Measurements from ENCODE around the gene FZD4. TPM values are rescaled to one million over a fixed set of nuclear protein-coding genes. Genes with fewer than 3 reads are reported as not detected.
A peak's percentile ranks its signal among the peaks of the same experiment; 100 is the strongest.

The FZD4 gene
- total RNA-seq, 1 donor from 2014 or later: 4.7 TPM

- no peak overlapping the region for H3K27ac ChIP-seq (ENCODE audit: low read depth, low read length)
- no peaks in the 10 kb centered on the region for H3K27me3 Mint-ChIP-seq (ENCODE audit: low read depth, unreplicated experiment)
- H3K9me3 ChIP-seq (ENCODE audit: insufficient read depth, low read depth, low read length): no peaks in the 10 kb centered on the region
- no peaks in the 10 kb centered on the region for H3K36me3 Mint-ChIP-seq (ENCODE audit: low read depth, unreplicated experiment)
- H3K4me1 ChIP-seq (ENCODE audit: insufficient read depth, low read length): peaks cover 5% of the 10 kb centered on the region
- H3K9ac ChIP-seq (ENCODE audit: low read length): no peak overlapping the region
- peaks cover 20% of the 10 kb centered on the region for H3K4me1 Mint-ChIP-seq (ENCODE audit: low read depth, unreplicated experiment)
- no peak overlapping the region for H3K4me2 ChIP-seq (ENCODE audit: low read length)
- FAIRE-seq (no peak), DNase-seq (ENCODE audit: low read depth) (no peak)
- H3K79me2 ChIP-seq (ENCODE audit: insufficient read depth, low read length): no peaks in the 10 kb centered on the region
- no peak overlapping the region for H2AFZ ChIP-seq (ENCODE audit: low read depth, low read length)
- H3K27ac Mint-ChIP-seq (ENCODE audit: unreplicated experiment): no peak overlapping the region
- no peaks in the 10 kb centered on the region for H3K27me3 ChIP-seq (ENCODE audit: insufficient read depth, low read length)
- H3K4me3 Mint-ChIP-seq (ENCODE audit: unreplicated experiment): no peak overlapping the region
- TF ChIP-seq, protein P1, sequence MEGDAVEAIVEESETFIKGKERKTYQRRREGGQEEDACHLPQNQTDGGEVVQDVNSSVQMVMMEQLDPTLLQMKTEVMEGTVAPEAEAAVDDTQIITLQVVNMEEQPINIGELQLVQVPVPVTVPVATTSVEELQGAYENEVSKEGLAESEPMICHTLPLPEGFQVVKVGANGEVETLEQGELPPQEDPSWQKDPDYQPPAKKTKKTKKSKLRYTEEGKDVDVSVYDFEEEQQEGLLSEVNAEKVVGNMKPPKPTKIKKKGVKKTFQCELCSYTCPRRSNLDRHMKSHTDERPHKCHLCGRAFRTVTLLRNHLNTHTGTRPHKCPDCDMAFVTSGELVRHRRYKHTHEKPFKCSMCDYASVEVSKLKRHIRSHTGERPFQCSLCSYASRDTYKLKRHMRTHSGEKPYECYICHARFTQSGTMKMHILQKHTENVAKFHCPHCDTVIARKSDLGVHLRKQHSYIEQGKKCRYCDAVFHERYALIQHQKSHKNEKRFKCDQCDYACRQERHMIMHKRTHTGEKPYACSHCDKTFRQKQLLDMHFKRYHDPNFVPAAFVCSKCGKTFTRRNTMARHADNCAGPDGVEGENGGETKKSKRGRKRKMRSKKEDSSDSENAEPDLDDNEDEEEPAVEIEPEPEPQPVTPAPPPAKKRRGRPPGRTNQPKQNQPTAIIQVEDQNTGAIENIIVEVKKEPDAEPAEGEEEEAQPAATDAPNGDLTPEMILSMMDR (IDR thresholded peaks at IDR 0.05; ENCODE audit: insufficient read depth, low read depth, low read length): no peak
- TF ChIP-seq EZH2 (IDR thresholded peaks at IDR 0.05; ENCODE audit: insufficient read depth, low read length): no peak
- no peaks in the 10 kb centered on the region for H3K9me3 Mint-ChIP-seq (ENCODE audit: unreplicated experiment)
- no peaks in the 10 kb centered on the region for H3K36me3 ChIP-seq (ENCODE audit: insufficient read depth, low read length)
- H4K20me1 ChIP-seq (ENCODE audit: insufficient read depth, low read length): no peaks in the 10 kb centered on the region
- H3K4me3 ChIP-seq (ENCODE audit: insufficient read depth, low read depth, low read length): no peak overlapping the region
Measured at GRCh38 chr11:86991341-86991740, 36.1 kb upstream of the FZD4 start.

DNA sequence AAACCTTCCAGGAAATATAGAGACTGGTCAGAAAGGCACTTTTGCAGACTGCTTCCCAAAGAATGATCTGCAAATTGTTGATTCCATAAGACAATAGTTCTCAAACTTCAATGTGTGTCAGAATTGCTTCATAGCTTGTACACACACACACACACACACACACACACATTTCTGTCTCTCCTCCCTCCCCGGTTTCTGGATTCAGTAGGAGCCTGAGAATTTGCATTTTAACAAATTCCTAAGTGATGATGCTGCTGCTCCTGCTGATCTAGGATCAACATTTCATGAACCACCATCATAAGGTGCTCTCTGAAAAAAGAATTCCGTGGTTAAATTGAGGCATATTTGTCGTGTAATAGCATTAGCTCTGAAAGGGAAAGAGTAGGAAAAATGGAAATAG is 35.3 kb upstream of the FZD4 start:
- Mint-ChIP-seq H3K9me3 (ENCODE audit: unreplicated experiment) (no peaks in the 10 kb centered on the region), H3K27me3 (ENCODE audit: low read depth, unreplicated experiment) (no peaks in the 10 kb centered on the region), H3K4me1 (ENCODE audit: low read depth, unreplicated experiment) (peaks cover 20% of the 10 kb centered on the region), H3K4me3 (ENCODE audit: unreplicated experiment) (no peak overlapping the region), H3K36me3 (ENCODE audit: low read depth, unreplicated experiment) (no peaks in the 10 kb centered on the region), H3K27ac (ENCODE audit: unreplicated experiment) (peak overlapping the region; percentile 7)
- TF ChIP-seq, protein P1 (IDR thresholded peaks at IDR 0.05; ENCODE audit: insufficient read depth, low read depth, low read length): no peak
- no peak for TF ChIP-seq EZH2 (IDR thresholded peaks at IDR 0.05; ENCODE audit: insufficient read depth, low read length)
- no peak overlapping the region for H3K4me3 ChIP-seq (ENCODE audit: insufficient read depth, low read depth, low read length)
- H3K4me2 ChIP-seq (ENCODE audit: low read length): peak overlapping the region; percentile 28
- H4K20me1 ChIP-seq (ENCODE audit: insufficient read depth, low read length): no peaks in the 10 kb centered on the region
- H3K27me3 ChIP-seq (ENCODE audit: insufficient read depth, low read length): no peaks in the 10 kb centered on the region
- H2AFZ ChIP-seq (ENCODE audit: low read depth, low read length): no peak overlapping the region
- peak overlapping the region; percentile 19 for H3K27ac ChIP-seq (ENCODE audit: low read depth, low read length)
- DNase-seq (ENCODE audit: low read depth): peak; percentile 82
- FAIRE-seq: no peak
- H3K9ac ChIP-seq (ENCODE audit: low read length): no peak overlapping the region
- H3K36me3 ChIP-seq (ENCODE audit: insufficient read depth, low read length): no peaks in the 10 kb centered on the region
- no peaks in the 10 kb centered on the region for H3K79me2 ChIP-seq (ENCODE audit: insufficient read depth, low read length)
- H3K9me3 ChIP-seq (ENCODE audit: insufficient read depth, low read depth, low read length): no peaks in the 10 kb centered on the region
- peaks cover 5% of the 10 kb centered on the region for H3K4me1 ChIP-seq (ENCODE audit: insufficient read depth, low read length)

- Histone ChIP-seq H3K4me3 (ENCODE audit: insufficient read depth, low read depth, low read length) (no peak overlapping the region), H3K27me3 (ENCODE audit: insufficient read depth, low read length) (no peaks in the 10 kb centered on the region), H3K79me2 (ENCODE audit: insufficient read depth, low read length) (no peaks in the 10 kb centered on the region), H3K27ac (ENCODE audit: low read depth, low read length) (peak overlapping the region; percentile 19), H3K4me2 (ENCODE audit: low read length) (no peak overlapping the region), H3K9ac (ENCODE audit: low read length) (no peak overlapping the region), H4K20me1 (ENCODE audit: insufficient read depth, low read length) (no peaks in the 10 kb centered on the region), H3K4me1 (ENCODE audit: insufficient read depth, low read length) (peaks cover 5% of the 10 kb centered on the region), H2AFZ (ENCODE audit: low read depth, low read length) (no peak overlapping the region), H3K9me3 (ENCODE audit: insufficient read depth, low read depth, low read length) (no peaks in the 10 kb centered on the region), H3K36me3 (ENCODE audit: insufficient read depth, low read length) (no peaks in the 10 kb centered on the region)
- DNase-seq (ENCODE audit: low read depth) (peak; percentile 26), FAIRE-seq (no peak)
- Mint-ChIP-seq H3K27ac (ENCODE audit: unreplicated experiment) (no peak overlapping the region), H3K27me3 (ENCODE audit: low read depth, unreplicated experiment) (no peaks in the 10 kb centered on the region), H3K4me1 (ENCODE audit: low read depth, unreplicated experiment) (peaks cover 20% of the 10 kb centered on the region), H3K9me3 (ENCODE audit: unreplicated experiment) (no peaks in the 10 kb centered on the region), H3K4me3 (ENCODE audit: unreplicated experiment) (no peak overlapping the region), H3K36me3 (ENCODE audit: low read depth, unreplicated experiment) (no peaks in the 10 kb centered on the region)
- TF ChIP-seq, protein P1 (IDR thresholded peaks at IDR 0.05; ENCODE audit: insufficient read depth, low read depth, low read length): no peak
- TF ChIP-seq EZH2 (IDR thresholded peaks at IDR 0.05; ENCODE audit: insufficient read depth, low read length): no peak
Measured at GRCh38 chr11:86990031-86990430, 34.8 kb upstream of the FZD4 start.
